Measurements from ENCODE around the gene B3GNT2. TPM values are rescaled to one million over a fixed set of nuclear protein-coding genes. Genes with fewer than 3 reads are reported as not detected.
A peak's percentile ranks its signal among the peaks of the same experiment; 100 is the strongest.

B3GNT2 gene
- total and polyA plus RNA-seq, 9 of the 15 experiments (the other 6 are each of a cell fraction or from before 2014, with no cell fraction given): 6.0 to 38.9 (median 25.0) TPM

DNA sequence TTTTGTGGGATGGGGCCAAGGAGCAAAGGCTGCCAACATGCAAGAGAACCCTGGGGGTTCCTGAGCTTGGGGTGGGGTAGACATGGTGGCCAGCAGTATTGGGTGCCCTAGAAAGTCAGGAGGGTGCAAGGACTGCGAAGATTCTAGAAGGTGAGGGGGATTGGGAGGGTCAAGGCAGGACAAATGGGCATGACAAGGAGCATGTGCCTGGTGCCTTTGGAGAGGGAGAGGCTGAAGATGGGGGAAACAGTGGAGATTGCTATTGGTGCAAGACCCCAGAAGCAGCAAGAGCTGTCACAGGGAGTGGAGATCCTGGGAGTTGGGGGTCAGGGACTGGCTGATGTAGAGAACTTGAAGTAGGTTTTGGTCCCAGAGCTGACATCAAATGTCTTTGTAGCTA lies 7.5 kb downstream of the B3GNT2 start:
- H3K36me3 ChIP-seq (ENCODE audit: control insufficient read depth, insufficient read depth, low read length): peaks cover 11% of the 10 kb centered on the region; the same call in 1 of the 3 replicates
- BruUV-seq (replicated peaks): no TSS peak
- no peak overlapping the region for H3K27ac ChIP-seq (ENCODE audit: extremely low read depth, low read depth, low read length)
- peaks cover 100% of the 10 kb centered on the region for H3K79me2 ChIP-seq (ENCODE audit: control insufficient read depth, insufficient read depth, low read length)
- no peak for DNase-seq (ENCODE audit: extremely low read depth in 1 of 4, low spot score in 3 of 4)
- peaks cover 18 to 51% of the 10 kb centered on the region in 2 experiments for H3K4me1 ChIP-seq (replicated peaks in 1 of 2; ENCODE audit: control insufficient read depth in 2 of 2, insufficient read depth in 2 of 2, low read length in 2 of 2)
- POLR2A ChIA-PET: interaction anchor here (0.6 to 0.9 kb wide), 2 partner anchors 12 to 28 kb away, joined by 3 read pairs; no protein-coding TSS in a partner anchor
- peaks cover 3% of the 10 kb centered on the region for H3K9me1 ChIP-seq (ENCODE audit: control insufficient read depth, insufficient read depth, low read length)
- in situ Hi-C loops (cut with MboI): no loop called here
- H3K27me3 ChIP-seq (ENCODE audit: control insufficient read depth in 2 of 2, insufficient read depth in 2 of 2, low read length in 2 of 2): no peaks in the 10 kb centered on the region
- ATAC-seq: no peak
- intact Hi-C loops (cut with micrococcal nuclease): no loop called here
- WGBS (ENCODE audit: insufficient coverage, low coverage, missing lambda C conversion rate): 100% methylated on average over 1 of the region's 1 CpG
- no peak overlapping the region for H3K4me2 ChIP-seq (ENCODE audit: insufficient read depth, low read length)
- no peaks in the 10 kb centered on the region for H3K9me3 ChIP-seq (replicated peaks; ENCODE audit: control insufficient read depth, insufficient read depth, low read depth, low read length)
- H3K4me3 ChIP-seq: no peak overlapping the region
- H2AFZ ChIP-seq (ENCODE audit: low read depth, low read length): no peak overlapping the region
- peaks cover 36% of the 10 kb centered on the region for H4K20me1 ChIP-seq (replicated peaks; ENCODE audit: control insufficient read depth, insufficient read depth, low read length)
- no peak for FAIRE-seq
- H3K9ac ChIP-seq (ENCODE audit: insufficient read depth in 1 of 2, low read depth in 2 of 2, low read length in 2 of 2): peak overlapping the region in 1 of 2 experiments; percentile 32; a peak in 1 of 4 replicates
- CTCF ChIA-PET (ENCODE audit: low intra/inter-chr PET ratio): no interaction called here
- no peak for TF ChIP-seq WHSC1 (IDR thresholded peaks at IDR 0.05; ENCODE audit: low read length)
- TF ChIP-seq ZNF644 (tag; IDR thresholded peaks at IDR 0.05; ENCODE audit: low read depth): no peak
- TF ChIP-seq ETV1 (tag; conservative IDR thresholded peaks at IDR 0.05; ENCODE audit: low read depth): no peak
- TF ChIP-seq PHF21A (IDR thresholded peaks at IDR 0.05; ENCODE audit: borderline replicate concordance, low read depth): no peak

DNA sequence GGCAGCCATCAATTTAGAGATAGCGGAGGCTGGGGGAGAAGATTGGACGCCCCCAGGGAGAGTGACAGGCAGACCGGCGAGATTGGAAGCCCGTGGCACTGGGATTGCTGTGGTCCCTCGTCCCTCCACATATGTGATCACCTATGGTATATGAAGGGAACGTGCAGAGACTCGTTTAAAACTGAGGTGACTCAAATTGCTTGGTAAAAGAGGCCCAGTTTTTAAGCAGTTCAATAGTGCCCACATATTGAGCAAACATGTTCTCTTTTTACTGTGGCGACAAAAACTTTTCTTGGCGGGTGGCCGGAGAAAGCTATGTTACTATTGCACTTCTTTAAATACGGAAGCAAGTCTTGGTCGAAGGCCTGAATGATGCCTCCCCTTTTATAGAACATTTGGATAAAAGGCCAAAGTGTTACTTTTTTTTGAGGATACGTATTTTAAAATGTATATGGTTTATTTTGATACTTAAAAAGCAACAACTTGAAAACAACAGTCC lies 9.1 kb downstream of the B3GNT2 start:
- no peak for ATAC-seq
- H4K20me1 ChIP-seq (replicated peaks; ENCODE audit: control insufficient read depth, insufficient read depth, low read length): peaks cover 42% of the 10 kb centered on the region
- DNase-seq (ENCODE audit: extremely low read depth in 1 of 4, low spot score in 3 of 4): no peak
- peak overlapping the region in 1 of 2 experiments; percentile 29; a peak in 1 of 4 replicates for H3K9ac ChIP-seq (ENCODE audit: insufficient read depth in 1 of 2, low read depth in 2 of 2, low read length in 2 of 2)
- 92% methylated on average over 9 of the region's 14 CpGs for WGBS (ENCODE audit: insufficient coverage, low coverage, missing lambda C conversion rate)
- no TSS peak for BruUV-seq (replicated peaks)
- CTCF ChIA-PET (ENCODE audit: low intra/inter-chr PET ratio): no interaction called here
- in situ Hi-C loops (cut with MboI): no loop called here
- H2AFZ ChIP-seq (ENCODE audit: low read depth, low read length): no peak overlapping the region
- no peaks in the 10 kb centered on the region for H3K27me3 ChIP-seq (ENCODE audit: control insufficient read depth in 2 of 2, insufficient read depth in 2 of 2, low read length in 2 of 2)
- H3K36me3 ChIP-seq (ENCODE audit: control insufficient read depth, insufficient read depth, low read length): peaks cover 11% of the 10 kb centered on the region; the same call in 1 of the 3 replicates
- TF ChIP-seq, protein P1, sequence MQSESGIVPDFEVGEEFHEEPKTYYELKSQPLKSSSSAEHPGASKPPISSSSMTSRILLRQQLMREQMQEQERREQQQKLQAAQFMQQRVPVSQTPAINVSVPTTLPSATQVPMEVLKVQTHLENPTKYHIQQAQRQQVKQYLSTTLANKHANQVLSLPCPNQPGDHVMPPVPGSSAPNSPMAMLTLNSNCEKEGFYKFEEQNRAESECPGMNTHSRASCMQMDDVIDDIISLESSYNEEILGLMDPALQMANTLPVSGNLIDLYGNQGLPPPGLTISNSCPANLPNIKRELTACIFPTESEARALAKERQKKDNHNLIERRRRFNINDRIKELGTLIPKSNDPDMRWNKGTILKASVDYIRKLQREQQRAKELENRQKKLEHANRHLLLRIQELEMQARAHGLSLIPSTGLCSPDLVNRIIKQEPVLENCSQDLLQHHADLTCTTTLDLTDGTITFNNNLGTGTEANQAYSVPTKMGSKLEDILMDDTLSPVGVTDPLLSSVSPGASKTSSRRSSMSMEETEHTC (IDR thresholded peaks at IDR 0.05): no peak
- TF ChIP-seq, protein P2, sequence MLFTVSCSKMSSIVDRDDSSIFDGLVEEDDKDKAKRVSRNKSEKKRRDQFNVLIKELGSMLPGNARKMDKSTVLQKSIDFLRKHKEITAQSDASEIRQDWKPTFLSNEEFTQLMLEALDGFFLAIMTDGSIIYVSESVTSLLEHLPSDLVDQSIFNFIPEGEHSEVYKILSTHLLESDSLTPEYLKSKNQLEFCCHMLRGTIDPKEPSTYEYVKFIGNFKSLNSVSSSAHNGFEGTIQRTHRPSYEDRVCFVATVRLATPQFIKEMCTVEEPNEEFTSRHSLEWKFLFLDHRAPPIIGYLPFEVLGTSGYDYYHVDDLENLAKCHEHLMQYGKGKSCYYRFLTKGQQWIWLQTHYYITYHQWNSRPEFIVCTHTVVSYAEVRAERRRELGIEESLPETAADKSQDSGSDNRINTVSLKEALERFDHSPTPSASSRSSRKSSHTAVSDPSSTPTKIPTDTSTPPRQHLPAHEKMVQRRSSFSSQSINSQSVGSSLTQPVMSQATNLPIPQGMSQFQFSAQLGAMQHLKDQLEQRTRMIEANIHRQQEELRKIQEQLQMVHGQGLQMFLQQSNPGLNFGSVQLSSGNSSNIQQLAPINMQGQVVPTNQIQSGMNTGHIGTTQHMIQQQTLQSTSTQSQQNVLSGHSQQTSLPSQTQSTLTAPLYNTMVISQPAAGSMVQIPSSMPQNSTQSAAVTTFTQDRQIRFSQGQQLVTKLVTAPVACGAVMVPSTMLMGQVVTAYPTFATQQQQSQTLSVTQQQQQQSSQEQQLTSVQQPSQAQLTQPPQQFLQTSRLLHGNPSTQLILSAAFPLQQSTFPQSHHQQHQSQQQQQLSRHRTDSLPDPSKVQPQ (CRISPR knock-in tag; IDR thresholded peaks at IDR 0.05; ENCODE audit: borderline replicate concordance): no peak
- TF ChIP-seq NCOA4 (IDR thresholded peaks at IDR 0.05; ENCODE audit: partially characterized antibody) (no peak), MBD2 (IDR thresholded peaks at IDR 0.05; ENCODE audit: borderline replicate concordance, low read depth) (no peak), HSF4 (CRISPR knock-in tag; IDR thresholded peaks at IDR 0.05; ENCODE audit: borderline replicate concordance) (no peak)
- TF ChIP-seq, protein P3, sequence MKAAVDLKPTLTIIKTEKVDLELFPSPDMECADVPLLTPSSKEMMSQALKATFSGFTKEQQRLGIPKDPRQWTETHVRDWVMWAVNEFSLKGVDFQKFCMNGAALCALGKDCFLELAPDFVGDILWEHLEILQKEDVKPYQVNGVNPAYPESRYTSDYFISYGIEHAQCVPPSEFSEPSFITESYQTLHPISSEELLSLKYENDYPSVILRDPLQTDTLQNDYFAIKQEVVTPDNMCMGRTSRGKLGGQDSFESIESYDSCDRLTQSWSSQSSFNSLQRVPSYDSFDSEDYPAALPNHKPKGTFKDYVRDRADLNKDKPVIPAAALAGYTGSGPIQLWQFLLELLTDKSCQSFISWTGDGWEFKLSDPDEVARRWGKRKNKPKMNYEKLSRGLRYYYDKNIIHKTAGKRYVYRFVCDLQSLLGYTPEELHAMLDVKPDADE (conservative IDR thresholded peaks at IDR 0.05; ENCODE audit: control insufficient read depth, low read depth, low read length): no peak
- H3K4me2 ChIP-seq (ENCODE audit: insufficient read depth, low read length): no peak overlapping the region
- H3K9me1 ChIP-seq (ENCODE audit: control insufficient read depth, insufficient read depth, low read length): peaks cover 3% of the 10 kb centered on the region
- no peaks in the 10 kb centered on the region for H3K9me3 ChIP-seq (replicated peaks; ENCODE audit: control insufficient read depth, insufficient read depth, low read depth, low read length)
- H3K4me3 ChIP-seq: no peak overlapping the region
- H3K27ac ChIP-seq (ENCODE audit: extremely low read depth, low read depth, low read length): no peak overlapping the region
- POLR2A ChIA-PET: no interaction called here
- peaks cover 100% of the 10 kb centered on the region for H3K79me2 ChIP-seq (ENCODE audit: control insufficient read depth, insufficient read depth, low read length)
- no peak for FAIRE-seq
- intact Hi-C loops (cut with micrococcal nuclease): no loop called here
- peaks cover 18 to 45% of the 10 kb centered on the region in 2 experiments; a peak in 4 of 5 replicates for H3K4me1 ChIP-seq (replicated peaks in 1 of 2; ENCODE audit: control insufficient read depth in 2 of 2, insufficient read depth in 2 of 2, low read length in 2 of 2)

Data from K562 (cell line).